Measurements from ENCODE around the gene SCML1. TPM values are rescaled to one million over a fixed set of nuclear protein-coding genes. Genes with fewer than 3 reads are reported as not detected.

SCML1 gene
- total RNA-seq, 1 experiment from 2014 or later, result 2.7 TPM

GRCh38 chrX:17758382-17758781, 21.1 kb downstream of the SCML1 start:
- no peaks in the 10 kb centered on the region for H3K27me3 ChIP-seq (ENCODE audit: insufficient read depth, low read length)
- intact Hi-C loops (cut with micrococcal nuclease), result no loop called here
- no peak overlapping the region for H3K4me2 ChIP-seq (ENCODE audit: low read length)
- no peaks in the 10 kb centered on the region for H3K9me3 ChIP-seq (ENCODE audit: control insufficient read depth in 1 of 2, insufficient read depth in 1 of 2, low read depth in 1 of 2, low read length in 2 of 2)
- H4K20me1 ChIP-seq (ENCODE audit: insufficient read depth), result no peaks in the 10 kb centered on the region
- DNase-seq (ENCODE audit: low read depth, low spot score), result no peak
- no peak overlapping the region for H3K27ac ChIP-seq (ENCODE audit: low read depth, low read length)
- TF ChIP-seq CEBPB (IDR thresholded peaks at IDR 0.05; ENCODE audit: low read depth) (no peak), POLR2AphosphoS5 (IDR thresholded peaks at IDR 0.05; ENCODE audit: low read depth, low read length) (no peak), YY1 (IDR thresholded peaks at IDR 0.05; ENCODE audit: extremely low read depth, insufficient replicate concordance, low read depth, low read length) (no peak), JUND (IDR thresholded peaks at IDR 0.05) (no peak), EZH2phosphoT487 (IDR thresholded peaks at IDR 0.05; ENCODE audit: borderline replicate concordance) (no peak), SIN3A (IDR thresholded peaks at IDR 0.05; ENCODE audit: low read depth) (no peak), ATF3 (IDR thresholded peaks at IDR 0.05) (no peak), EGR1 (IDR thresholded peaks at IDR 0.05; ENCODE audit: low read depth) (no peak), SRF (IDR thresholded peaks at IDR 0.05; ENCODE audit: low read depth) (no peak), FOSL1 (IDR thresholded peaks at IDR 0.05; ENCODE audit: low read depth) (no peak), TCF7L2 (IDR thresholded peaks at IDR 0.05; ENCODE audit: borderline replicate concordance, extremely low read depth, insufficient read depth, insufficient read length) (no peak), MAX (IDR thresholded peaks at IDR 0.05) (no peak), ZFX (IDR thresholded peaks at IDR 0.05) (no peak)
- TF ChIP-seq, protein P1, sequence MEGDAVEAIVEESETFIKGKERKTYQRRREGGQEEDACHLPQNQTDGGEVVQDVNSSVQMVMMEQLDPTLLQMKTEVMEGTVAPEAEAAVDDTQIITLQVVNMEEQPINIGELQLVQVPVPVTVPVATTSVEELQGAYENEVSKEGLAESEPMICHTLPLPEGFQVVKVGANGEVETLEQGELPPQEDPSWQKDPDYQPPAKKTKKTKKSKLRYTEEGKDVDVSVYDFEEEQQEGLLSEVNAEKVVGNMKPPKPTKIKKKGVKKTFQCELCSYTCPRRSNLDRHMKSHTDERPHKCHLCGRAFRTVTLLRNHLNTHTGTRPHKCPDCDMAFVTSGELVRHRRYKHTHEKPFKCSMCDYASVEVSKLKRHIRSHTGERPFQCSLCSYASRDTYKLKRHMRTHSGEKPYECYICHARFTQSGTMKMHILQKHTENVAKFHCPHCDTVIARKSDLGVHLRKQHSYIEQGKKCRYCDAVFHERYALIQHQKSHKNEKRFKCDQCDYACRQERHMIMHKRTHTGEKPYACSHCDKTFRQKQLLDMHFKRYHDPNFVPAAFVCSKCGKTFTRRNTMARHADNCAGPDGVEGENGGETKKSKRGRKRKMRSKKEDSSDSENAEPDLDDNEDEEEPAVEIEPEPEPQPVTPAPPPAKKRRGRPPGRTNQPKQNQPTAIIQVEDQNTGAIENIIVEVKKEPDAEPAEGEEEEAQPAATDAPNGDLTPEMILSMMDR (IDR thresholded peaks at IDR 0.05 in 2 of 3, conservative IDR thresholded peaks at IDR 0.05 in 1 of 3; ENCODE audit: borderline replicate concordance in 1 of 3, insufficient read depth in 1 of 3, low read depth in 2 of 3, low read length in 2 of 3), result no peak
- ChIA-PET POLR2A (no interaction called here), CTCF (no interaction called here), RAD21 (ENCODE audit: low non-redundant PET in 1 of 2, low total read pairs in 2 of 2, uncharacterized antibody in 2 of 2, unreplicated experiment in 2 of 2) (no interaction called here)
- H3K79me2 ChIP-seq (ENCODE audit: insufficient read depth, low read length), result no peaks in the 10 kb centered on the region
- H3K9me2 ChIP-seq (ENCODE audit: insufficient read depth), result no peaks in the 10 kb centered on the region
- no peak overlapping the region for H2AFZ ChIP-seq (ENCODE audit: low read depth, low read length, poor library complexity, severe bottlenecking)
- ATAC-seq, result no peak
- H3K4me3 ChIP-seq (replicated peaks in 1 of 2; ENCODE audit: low read depth in 1 of 2, low read length in 2 of 2), result no peak overlapping the region
- no peaks in the 10 kb centered on the region for H3K4me1 ChIP-seq (ENCODE audit: control insufficient read depth in 1 of 2, insufficient read depth in 2 of 2, low read length in 2 of 2)
- no peaks in the 10 kb centered on the region; a peak in 1 of 4 replicates for H3K36me3 ChIP-seq (ENCODE audit: control insufficient read depth in 1 of 2, insufficient read depth in 2 of 2, low read length in 2 of 2)
- BruUV-seq (replicated peaks), result no TSS peak
- no peak overlapping the region for H3K9ac ChIP-seq (ENCODE audit: low read length)

Measured in HCT116 (cell line).